ENCODE measurements around the gene GP9.

Gene GP9

DNA sequence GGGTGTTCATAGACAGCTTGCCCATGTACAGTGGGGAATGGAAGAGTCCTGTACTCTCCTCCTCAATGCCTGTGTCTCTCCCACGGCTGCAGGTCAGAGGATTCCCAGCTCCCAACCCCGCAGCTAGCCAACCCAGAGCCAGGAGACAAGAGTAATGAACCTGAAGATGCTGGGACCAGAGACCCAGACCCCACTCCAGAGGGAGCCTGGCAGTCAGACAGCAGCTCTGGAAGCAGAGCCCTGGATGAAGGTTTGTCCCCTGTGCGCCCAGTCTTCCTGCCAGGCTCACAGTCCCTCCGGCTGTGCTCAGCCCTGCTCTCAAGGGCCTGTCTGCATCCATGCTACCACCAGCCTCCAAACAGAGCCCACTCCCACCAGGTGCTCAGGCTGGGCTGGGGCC is 30.0 kb upstream of the GP9 start:
- no peak for DNase-seq

DNA sequence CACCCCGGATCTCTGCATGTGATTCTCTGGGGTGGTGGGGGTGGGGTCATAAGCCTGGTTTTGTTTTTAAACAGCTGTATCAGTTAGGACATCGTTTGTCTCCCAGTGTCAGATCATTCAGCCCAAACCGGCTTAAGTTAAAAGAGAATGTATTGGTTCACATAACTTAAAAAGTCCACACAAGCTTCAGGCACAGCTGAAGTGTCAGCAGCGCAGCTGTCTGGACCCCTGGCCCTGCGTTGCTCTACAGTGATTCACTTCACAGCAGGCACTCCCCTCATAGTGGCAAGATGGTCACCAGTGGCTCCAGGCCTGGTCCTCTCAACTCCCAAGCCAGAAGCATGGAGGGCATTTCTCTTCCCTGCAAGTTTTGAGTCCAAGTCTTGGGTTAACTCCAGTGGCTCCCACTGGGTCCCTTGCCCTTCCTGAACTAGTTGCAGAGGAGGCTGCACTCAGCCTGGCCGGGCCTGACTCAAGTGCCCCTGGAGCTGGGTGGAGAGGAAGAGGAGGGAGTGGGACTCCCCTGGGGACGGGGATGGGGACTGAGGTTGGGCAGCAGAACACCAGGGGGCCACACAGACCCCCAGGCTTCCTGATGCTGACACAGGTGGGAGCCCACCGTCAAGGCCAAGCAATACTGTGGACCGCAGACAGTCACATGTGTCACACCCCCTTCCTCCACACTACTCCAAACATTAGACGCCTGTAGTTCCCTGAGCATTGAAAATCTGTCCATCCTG is 28.9 kb upstream of the GP9 start:
- DNase-seq = no peak

DNA sequence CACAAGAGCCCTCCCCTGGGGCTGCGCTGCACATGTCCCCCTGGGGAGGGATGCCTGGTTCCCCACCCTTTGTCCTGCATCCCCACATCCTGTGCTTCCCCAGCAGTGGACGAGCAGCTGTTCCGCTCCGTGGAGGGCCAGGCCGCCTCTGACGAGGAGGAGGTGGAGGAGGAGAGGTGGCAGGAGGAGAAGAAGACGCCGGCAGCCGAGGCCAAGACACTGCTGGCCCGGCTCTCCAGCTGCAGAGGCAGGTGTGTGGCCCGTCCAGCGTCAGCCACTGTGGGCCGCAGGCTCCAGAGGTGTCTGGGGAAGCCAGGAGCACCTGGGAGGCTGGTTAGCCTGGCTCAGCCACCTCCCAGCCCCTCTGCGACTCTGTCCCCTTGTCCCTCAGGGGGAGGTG is 27.9 kb upstream of the GP9 start:
- DNase-seq = no peak

DNA sequence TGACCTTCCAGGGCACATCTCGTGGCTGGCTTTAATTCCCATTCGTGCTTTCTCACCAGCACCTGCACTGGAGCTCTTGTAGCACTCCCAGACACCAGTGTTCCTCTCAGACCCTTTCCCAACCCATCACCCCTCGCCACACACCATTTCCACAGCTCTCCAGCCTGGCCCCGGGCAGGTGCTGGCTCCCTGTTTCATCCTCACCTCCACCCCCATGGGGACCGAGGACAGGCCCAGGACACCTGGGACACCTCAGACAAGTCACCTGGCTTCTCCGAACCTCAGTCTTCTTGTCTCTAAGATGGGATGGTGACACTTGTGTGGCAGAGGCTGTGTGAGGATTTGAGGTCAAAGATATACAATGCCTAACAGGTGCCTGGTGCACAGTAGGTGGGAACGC is 27.4 kb upstream of the GP9 start:
- DNase-seq = no peak

DNA sequence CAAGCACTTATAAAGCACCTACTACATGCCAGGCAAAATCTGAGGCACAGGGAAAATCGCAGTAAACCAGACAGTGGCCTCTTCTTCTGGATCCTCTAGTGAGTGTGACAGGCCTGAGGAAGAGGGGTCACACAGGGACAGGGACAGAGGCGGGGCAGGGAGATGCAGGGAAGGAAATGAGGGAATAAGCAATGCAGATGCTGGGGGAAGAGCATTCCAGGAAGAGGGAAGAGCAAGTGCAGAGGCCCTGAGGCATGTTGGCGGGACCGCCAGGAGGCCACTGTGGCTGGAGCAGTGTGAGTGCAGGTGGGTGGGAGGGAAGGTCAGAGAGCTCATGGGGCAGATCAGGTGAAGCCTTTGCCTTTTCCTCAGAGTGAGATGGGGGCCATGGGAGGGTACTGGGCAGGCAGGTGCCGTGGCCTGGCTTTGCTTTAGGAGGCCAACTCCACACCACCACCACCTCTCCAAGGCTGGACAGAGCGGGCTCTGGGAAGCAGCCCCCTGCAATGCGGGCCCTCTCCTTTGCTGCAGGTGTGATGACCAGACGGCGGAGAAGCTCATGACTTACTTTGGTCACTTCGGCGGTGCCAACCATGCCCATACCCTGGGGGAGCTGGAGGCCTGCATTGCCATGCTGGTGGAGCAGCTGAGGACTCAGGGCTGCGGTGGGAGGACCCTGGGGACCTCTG is 26.8 kb upstream of the GP9 start:
- DNase-seq = no peak

DNA sequence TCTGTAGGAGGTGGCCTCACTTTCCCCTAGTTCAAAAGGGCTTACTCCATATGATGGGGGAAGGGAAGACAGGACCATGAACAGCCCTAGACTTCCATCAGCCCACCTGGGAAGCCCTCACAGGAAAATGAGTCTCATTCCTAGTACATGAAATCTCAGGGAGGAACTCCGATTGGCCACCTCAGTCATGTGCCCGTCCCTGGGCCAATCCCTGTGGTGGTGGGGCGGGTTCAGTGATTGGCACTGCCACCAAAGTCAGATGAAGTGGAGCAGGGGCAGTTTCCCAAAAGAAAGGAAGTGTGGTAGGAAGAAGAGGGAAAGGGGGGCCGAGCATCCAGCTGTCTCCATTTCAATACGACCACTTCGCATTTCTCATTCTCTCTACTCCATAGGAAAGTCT is 25.9 kb upstream of the GP9 start:
- no peak for DNase-seq

DNA sequence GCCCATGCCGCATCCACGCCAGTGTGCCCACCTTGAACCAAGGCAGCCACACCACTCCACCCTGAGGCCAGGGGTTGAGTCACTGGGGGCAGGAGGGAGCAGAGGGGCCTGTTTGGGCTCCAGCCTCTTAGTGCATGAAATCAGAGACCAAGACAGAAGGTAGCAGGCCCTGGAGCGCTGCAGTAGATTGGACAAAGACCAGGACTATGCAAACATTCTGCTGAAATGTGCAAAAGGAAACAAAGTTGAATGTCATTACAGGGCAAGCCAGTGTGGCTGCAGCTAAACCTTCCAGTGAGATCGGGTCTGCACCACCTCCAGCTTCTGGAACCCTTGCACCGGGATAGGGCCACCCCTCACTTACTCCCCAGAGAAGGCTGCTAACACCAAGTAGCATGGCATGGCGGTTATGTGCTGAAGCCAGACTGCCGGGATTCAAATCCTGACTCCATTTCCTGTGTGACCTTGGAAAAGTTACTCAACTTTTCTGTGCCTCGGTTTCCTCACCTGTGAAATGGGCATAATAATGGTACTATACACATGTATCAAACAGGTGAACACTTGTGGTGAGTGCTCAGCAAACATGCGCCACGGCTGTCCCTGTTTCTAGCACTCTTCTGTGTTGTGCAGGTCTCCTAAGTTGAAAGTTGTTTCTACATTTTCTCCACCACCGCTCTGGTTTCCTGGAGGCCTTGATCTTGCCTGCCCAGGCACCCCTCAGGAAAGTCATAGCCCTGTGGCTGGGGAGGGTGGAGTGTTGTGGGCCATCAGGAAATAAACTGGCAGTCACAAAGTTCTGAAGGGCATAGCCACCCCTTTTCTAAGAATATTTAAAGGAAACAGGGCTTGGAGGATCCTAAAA is 25.0 kb upstream of the GP9 start:
- no peak for DNase-seq

DNA sequence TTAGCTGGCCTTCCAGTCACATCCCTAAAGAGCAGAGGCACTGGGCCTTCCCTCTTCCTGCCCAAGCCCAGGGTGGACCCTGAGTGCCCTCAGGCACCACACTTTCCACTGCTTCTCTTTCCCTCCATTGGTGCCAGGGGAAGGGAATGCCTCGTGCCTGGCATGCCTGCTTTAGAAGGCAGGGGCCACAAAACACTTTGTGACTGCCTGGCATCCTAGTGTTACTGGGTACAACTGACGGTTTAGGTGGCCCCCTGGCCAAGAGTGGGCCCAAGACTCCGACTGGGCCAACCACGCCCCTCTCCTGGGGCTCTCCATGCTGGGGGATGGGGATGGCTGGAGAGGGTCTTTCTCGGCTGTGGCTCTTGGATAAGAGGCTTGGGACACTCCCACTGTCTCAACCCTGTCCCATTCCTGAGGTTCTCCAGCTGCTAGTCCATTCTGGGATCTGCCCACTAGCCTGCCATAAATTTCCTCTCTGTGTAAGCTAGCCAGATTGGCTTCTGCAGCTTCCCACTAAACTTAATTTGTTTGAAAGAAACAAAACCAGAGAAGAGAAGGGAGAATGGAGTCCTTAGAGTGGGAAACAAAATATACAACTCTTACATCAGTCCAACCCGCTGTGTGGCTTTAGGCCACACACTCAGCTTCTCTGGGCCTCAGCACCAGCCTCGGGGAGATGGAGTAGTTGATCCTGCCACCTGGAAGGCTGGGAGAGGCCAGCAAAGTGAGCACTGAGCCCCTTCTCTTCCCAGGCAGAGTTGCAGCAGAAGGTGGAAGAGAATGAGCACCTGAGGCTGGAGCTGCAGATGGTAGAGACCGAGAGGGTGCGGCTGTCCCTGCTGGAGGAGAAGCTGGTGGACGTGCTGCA is 24.1 kb upstream of the GP9 start:
- DNase-seq = no peak

DNA sequence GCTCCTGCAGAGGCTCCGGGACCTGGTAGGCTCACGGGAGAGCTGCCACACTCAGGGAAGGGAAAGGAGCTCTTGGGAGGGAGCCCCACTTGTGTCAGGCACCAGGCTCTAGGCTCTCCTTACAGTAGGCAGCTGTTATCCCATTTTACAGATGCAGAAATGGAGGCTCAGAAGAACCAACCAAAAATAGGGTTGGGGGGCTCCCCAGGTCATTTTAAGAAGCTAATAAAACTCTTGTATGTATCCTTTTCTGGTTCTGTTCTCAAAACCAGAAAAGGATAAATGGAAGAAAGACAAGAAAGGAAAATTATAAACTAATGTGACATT is 23.5 kb upstream of the GP9 start:
- no peak for DNase-seq

DNA sequence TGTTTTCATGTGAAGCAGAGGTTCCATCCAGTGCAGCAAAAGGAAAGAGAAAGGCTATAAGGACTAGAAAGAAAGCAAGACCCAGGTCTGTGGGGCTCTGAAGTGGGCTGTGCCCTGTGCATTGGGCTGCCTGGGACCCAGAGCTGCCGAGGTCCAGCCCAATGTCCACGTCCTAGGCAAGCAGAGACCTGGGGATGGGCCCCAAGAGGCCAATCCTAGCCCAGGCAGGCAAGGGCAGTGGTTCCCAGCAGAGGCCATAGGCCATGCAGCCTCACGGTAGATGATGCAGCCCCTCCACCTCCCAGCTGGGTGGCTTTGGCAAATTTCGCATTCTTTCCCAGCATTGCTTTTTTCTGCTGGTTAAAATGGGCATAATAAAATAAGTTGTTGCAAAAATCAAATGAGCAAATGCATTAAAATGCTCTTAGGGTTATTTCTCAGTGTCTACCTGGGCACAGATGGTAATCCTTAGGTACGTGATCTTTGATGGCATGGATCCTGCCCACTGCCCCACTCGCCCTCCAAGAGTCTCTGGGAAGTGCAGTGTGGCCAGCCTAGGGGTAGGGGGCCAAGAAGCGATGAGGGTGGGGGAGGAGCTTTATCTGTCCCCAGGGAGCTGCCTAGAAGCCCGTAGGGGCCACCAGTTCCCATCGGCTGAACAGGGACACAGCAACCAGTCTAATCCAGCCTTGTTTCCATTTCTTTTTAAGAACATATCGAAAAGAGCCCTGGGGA is 22.3 kb upstream of the GP9 start:
- no peak for DNase-seq

DNA sequence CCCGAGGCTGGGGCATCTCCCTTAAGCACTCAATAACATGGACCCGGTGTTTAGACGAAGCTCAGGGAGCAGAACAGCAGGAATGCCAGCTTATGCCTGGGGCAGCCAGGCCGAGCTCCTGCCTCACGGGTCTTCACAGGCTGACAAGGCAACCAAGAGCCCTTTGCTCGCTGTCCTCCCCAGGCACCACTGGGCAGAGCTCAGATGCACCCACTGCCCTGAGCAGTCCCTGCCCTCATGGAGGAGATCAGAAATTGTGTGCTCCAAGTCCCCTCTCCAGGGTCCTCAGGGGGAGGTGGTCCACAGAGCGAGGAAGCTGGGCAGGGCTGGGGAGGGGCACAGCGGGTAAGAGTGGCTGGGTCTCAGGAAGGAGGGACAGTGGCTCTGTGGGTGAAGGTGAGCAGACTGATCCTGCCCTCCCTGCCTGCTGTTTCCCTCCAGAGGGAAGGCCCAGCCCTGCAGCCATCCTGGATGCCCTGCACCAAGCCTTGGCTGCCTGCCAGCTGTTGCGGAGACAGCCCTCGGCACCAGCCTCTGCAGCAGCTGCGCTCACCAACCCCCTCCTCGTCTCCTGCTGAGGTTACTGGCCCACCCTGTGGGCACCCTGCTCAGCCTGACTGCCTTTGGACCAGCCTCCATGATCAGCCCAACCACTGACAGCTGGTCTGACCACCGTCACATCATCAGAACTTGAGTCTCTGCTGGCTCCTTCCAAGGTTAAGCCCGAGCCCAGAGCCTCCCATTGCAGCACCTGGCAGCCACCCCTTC is 21.1 kb upstream of the GP9 start:
- DNase-seq = no peak

DNA sequence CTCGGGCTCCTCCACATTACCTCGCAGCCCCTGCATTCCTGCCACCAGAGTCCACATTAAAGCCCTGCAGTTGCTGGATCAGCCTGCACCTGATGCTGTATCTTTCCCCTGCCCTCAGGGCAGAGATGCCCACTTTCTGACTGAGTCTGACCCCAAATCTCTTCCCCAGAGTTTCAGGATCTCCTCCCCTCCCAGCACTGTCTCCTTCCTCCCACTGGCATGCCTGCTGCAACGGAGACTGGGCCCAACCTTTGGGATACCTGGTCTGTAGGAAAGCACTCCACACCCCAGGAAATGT is 20.6 kb upstream of the GP9 start:
- no peak for DNase-seq

DNA sequence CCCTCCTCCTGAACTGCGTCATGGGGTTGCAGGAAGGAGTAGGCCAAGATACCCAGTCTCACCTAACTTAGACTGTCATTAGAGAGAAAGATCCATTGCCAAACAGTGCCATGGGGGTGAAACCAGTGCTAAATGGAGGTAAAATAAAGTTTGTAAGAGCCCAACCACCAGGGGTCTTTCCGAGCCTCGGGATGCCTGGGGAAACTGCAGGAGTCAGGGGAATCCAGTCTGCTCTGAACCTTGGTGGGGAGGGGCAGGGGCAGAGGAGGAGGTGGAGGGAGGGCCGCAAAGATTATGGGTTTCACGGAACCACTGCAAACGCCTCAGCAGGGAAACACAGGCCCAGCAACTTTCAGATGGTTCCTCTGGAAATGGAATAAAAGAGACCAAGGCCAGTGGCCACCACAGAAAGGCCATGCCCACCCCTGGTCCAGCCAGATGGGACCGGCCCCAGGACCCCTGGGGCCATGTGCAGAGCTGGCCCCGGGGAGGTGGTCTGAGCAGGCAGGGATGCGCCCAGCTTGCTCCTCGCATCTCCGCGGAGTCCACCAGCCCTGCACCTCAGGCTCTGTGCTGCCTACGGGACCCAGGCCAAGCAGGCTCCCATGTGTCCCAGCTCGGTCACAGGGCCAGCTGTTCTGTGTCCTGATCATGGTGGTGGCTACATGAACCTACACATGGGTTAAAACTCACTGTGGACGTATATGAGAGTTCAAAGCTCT is 19.8 kb upstream of the GP9 start:
- DNase-seq = no peak

DNA sequence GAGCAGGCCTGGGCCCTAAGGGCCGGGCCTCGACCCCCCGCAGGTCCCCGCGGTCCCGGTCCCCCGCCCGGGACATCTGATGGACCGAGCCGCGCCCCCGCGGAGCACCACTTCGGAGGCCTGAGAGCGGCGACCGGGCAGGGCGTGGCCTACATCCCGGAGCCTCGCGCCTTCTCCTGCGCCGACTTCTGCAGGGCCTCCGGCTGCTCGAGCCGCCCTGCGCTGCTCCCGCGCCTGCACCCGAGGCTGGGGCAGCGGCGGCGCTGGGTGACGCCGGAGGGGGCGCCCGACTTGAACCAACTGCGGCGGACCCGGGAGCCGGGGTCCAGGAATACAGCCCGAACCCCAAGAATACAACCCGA is 14.9 kb upstream of the GP9 start:
- peak in 2 of 5 donors; percentile 22 to 36 for DNase-seq

DNA sequence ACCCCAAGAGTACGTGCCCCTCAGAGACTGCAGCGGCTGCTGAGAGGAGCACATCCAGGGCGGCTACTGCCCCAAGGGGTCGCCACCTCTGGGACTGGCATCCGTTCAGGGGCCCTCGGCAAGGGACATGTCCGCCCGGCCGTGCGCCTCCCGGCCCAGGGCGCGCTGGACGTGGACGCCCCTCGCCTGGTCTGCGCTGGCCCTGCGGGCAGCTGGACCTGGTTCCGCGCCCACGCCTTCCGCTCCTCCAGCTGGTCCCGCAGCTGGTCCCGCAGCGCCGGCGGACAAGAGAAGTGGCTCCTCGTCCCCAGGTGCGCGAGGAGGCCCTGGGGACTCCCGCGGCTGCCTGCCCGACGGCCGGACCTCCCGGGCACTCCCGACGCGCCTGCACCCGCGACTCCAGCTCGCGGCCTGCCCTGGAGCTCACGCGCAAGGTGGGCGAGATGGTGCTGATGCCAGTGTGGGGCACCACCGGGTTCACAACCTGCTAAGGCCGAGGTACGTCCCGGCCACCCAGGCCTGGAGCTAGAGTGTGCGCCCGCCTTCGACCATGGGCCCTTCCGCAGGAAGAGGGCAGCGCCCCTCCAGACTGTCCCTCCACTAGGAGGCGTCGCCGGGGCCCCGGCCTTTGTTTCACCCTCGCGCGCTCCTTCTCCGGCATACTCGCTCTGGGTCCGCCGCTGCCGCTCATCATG is 14.4 kb upstream of the GP9 start:
- DNase-seq = no peak

DNA sequence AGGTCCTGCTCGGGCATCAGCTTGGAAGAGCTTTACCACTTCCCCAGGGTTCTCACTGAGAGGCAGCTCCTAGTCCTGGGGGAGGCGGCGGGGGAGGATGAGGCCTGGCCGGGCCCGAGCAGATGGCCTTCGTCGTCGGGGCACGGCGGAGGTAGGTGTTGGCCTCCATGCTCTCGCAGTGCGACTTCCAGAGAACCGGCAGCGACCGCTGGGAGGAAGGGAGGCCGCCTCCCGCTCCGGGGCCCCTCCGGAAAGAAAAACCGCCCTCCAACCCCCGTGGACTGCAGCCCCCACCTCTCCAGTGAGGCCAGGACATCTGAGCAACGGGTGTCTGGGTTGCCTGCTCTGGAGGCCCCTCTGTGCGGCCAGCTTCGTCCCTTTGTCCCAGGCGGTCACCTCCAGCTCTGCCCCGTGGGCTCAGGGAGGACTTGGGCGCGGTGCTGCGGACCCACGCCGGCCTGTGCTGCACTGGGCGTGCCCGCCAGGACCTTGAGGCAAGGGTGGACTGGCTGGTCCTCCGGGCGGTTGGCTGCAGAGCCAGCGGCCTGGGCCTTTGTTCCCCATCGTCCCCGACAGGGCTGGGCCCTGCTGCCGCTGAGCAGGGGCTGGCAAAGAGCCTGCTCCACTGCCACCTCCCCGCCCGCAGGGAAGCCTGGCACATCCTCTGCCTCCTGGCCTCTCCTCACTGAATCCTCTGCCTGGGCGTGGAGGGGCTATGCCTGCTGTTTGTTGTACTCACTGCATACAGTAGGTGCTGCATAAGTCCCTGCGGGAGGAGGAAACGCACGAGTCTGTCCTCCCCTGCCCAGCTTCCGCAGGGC is 13.6 kb upstream of the GP9 start:
- DNase-seq = no peak

DNA sequence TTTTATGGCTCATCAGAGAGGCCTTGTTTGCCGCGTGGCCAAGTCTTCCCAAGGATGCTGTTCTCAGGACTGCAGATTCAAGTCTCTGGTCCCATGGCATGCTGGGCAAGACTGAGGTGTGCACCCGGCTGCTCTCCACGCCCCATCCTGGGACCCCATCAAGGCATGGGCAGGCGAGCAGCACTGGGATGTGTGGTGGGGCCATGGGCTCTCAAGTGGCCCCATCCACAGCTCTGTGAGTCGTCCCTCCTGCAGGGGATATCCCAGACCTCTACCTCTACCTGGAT is 13.1 kb upstream of the GP9 start:
- no peak for DNase-seq

DNA sequence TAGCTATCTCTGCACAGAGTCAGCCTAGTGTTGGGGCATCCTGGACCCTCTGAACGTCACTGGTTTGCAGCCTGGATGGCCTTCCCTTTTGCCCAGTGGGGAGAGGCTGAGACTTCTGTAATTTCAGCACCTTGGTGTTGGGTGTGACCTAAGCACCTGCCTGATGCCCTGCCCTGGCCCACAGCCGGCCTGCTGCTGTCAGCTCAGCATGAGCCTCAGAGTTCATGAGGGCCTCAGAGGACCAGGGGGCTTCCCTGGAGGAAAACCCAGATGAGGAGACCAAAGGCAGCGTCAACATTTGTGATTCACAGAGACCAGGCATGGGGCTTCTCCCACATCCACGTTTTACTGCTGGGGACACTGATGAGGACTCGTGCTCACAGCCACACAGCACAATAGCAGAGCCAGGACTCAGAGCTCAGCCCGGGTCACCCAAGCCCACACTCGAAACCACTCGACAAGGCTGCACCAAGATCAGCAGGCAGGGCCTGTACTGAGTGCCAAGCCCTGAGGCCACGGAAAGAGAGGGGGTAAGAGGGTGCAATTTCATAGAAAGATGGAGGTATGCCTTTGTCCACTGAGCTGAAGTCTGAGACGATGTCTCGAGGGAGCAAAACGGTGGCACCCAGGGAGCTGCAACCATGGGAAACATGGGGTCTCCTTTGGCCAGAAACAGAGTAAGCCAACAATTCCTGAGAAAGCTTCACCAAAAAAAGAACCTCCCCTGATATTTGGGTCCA is 9.9 kb upstream of the GP9 start:
- DNase-seq = no peak

DNA sequence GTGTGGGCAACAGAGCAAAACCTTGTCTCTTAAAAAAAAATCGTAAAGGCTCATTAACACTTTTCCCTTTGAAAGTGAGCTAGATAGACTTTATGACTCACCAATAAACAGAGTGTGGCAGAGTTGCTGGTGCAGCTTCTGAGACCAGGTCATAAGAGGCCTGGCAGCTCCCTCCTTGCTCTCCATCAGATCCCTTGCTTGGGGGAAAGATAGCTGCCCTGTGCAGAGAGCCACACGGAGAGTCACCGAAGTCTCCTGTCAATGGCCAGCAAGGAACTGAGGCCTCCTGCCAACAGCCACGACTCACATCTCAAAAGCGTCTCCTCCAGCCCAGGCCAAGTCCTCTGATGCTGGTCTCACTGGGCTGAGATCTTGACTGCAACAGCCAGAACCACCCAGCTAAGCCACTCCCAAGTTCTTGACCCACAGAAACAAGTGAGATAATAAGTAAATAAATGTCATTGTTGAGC is 8.7 kb upstream of the GP9 start:
- DNase-seq = no peak
